Stimulated activated CD8-positive, alpha-beta memory T cell treated with anti-CD3 and anti-CD28 coated beads, Interleukin-4, amount 100 ng/mL, for 1 hour (primary cell): ENCODE results near the gene TNFSF12.

Experiments used
- DNase-seq, 2 donors: peaks; one replicate each; pipeline ENCODE4 v3.0.0-alpha.2; 2020; ENCODE audit warnings: low read depth in 2 of 2, low spot score in 1 of 2

Gene TNFSF12

GRCh38 chr17:7548585-7549400 is at the start of gene TNFSF12:
Gene TNFSF12, plus strand, starts transcription at chr17:7549058. Its CDS starts 96 bp downstream, at chr17:7549154.
- no peak for DNase-seq

GRCh38 chr17:7499161-7499560 is 49.7 kb upstream of the TNFSF12 start:
- no peak for DNase-seq

GRCh38 chr17:7501729-7502128 is 47.1 kb upstream of the TNFSF12 start:
- DNase-seq = no peak

- no peak for DNase-seq
These were observed 46.5 kb upstream of the TNFSF12 start for GRCh38 chr17:7502171-7502847.

GRCh38 chr17:7502987-7503386 is 45.9 kb upstream of the TNFSF12 start:
- DNase-seq = no peak

- DNase-seq = no peak
These were observed 45.3 kb upstream of the TNFSF12 start for GRCh38 chr17:7503521-7503920.

GRCh38 chr17:7508145-7508544 is 40.7 kb upstream of the TNFSF12 start:
- DNase-seq = no peak

- DNase-seq = no peak
These were observed 40.0 kb upstream of the TNFSF12 start for GRCh38 chr17:7508846-7509245.

- no peak for DNase-seq
These were observed 38.9 kb upstream of the TNFSF12 start for GRCh38 chr17:7509937-7510336.

GRCh38 chr17:7511108-7511507 is 37.8 kb upstream of the TNFSF12 start:
- DNase-seq = no peak

- DNase-seq = no peak
These were observed 36.8 kb upstream of the TNFSF12 start for GRCh38 chr17:7512105-7512504.

- no peak for DNase-seq
These were observed 35.9 kb upstream of the TNFSF12 start for GRCh38 chr17:7512824-7513540.

GRCh38 chr17:7513850-7514419 is 34.9 kb upstream of the TNFSF12 start:
- no peak for DNase-seq

GRCh38 chr17:7515911-7516610 is 32.8 kb upstream of the TNFSF12 start:
- DNase-seq = no peak

GRCh38 chr17:7523033-7523432 is 25.8 kb upstream of the TNFSF12 start:
- peak; percentile 13 to 15 for DNase-seq

GRCh38 chr17:7528842-7529241 is 20.0 kb upstream of the TNFSF12 start:
- DNase-seq = no peak

GRCh38 chr17:7530023-7530900 is 18.6 kb upstream of the TNFSF12 start:
- no peak for DNase-seq

- no peak for DNase-seq
These were observed 10.8 kb upstream of the TNFSF12 start for GRCh38 chr17:7538050-7538449.

- no peak for DNase-seq
These were observed 9.8 kb upstream of the TNFSF12 start for GRCh38 chr17:7538891-7539545.
